ENCODE data around the gene OR4C45. TPM values are rescaled to one million over a fixed set of nuclear protein-coding genes. Genes with fewer than 3 reads are reported as not detected.

OR4C45 gene
- polyA plus RNA-seq, 1 donor (not counting 4 experiments of a cell fraction or from before 2014, with no cell fraction given): not detected

DNA sequence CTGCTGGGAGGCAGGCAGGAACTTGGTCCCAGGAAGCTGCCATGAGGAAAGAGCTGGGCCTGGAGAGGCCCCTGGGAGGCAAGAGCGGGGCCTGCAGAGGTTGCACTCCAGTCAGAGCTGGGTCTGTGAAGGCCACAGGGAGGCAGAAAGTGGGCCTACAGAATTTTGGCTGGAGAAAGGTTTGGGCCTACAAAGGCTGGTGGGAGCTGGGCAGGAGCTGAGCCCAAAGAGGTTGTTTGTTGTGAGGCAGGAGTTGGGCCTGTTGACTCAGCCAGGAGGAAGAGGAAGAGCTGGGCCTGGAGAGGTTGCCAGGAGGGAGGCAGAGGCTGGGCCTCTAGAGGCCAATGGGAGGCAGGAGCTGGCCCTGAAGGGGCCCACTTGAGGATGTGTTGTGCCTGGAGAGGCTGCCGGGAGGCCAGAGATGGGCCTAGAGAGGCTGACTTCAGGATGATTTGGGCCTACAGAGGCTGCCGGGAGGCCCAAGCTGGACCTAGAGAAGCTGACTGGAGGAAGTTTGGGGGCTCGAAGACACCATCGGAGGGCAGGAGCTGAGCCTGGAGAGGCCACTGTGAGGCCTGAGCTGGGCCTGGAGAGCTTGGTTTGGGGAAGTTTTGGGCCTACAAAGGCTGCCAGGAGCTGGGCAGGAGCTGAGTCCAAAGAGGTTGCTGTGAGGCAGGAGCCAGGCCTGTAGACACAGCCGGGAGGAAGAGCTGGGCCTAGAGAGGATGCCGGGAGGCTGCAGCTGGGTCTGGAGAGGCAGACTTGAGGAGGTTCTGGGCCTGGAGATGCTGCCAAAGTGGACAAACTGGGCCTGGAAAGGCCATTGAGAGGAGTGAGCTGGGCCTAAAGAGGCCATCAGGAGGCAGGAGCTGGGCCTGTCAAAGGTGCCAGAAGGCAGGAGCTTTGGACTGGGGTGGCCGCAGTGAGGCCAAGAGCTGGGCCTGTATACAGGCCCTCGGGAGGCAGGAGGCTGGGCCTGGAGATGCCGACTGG is 40.7 kb downstream of the OR4C45 start:
- Histone ChIP-seq H3K79me2 (ENCODE audit: control insufficient read depth, insufficient read depth, low read length) (no peaks in the 10 kb centered on the region), H4K20me1 (ENCODE audit: control insufficient read depth, extremely low read depth, insufficient read depth, low read length) (no peaks in the 10 kb centered on the region), H3K27me3 (ENCODE audit: control insufficient read depth, extremely low read depth, insufficient read depth, low read length) (no peaks in the 10 kb centered on the region), H3K9ac (ENCODE audit: control insufficient read depth, extremely low read depth, insufficient read depth, low read length) (no peak overlapping the region), H3K4me1 (ENCODE audit: control insufficient read depth, extremely low read depth, insufficient read depth, low read length) (no peaks in the 10 kb centered on the region), H3K4me2 (ENCODE audit: control insufficient read depth, extremely low read depth, insufficient read depth, low read depth, low read length) (no peak overlapping the region), H3K9me1 (ENCODE audit: control insufficient read depth, extremely low read depth, insufficient read depth, low read length) (no peaks in the 10 kb centered on the region), H3K4me3 (ENCODE audit: control insufficient read depth in 2 of 3, extremely low read depth in 1 of 3, insufficient read depth in 2 of 3, low read depth in 1 of 3, low read length in 3 of 3) (no peak overlapping the region), H2AFZ (ENCODE audit: control insufficient read depth, low read length) (no peak overlapping the region), H3K9me3 (ENCODE audit: control insufficient read depth, low read depth, low read length) (no peaks in the 10 kb centered on the region), H3K36me3 (ENCODE audit: control insufficient read depth in 2 of 2, extremely low read depth in 1 of 2, insufficient read depth in 2 of 2, low read length in 2 of 2) (no peaks in the 10 kb centered on the region), H3K27ac (ENCODE audit: control insufficient read depth, insufficient read depth, low read length) (no peak overlapping the region)
- dilution Hi-C loops (cut with MboI; ENCODE audit: extremely low pct_ligation_motif_present, low sequenced_read_pairs): no loop called here
- DNase-seq (ENCODE audit: low read depth, low spot score): no peak
- no peak for FAIRE-seq
- TF ChIP-seq, protein P1, sequence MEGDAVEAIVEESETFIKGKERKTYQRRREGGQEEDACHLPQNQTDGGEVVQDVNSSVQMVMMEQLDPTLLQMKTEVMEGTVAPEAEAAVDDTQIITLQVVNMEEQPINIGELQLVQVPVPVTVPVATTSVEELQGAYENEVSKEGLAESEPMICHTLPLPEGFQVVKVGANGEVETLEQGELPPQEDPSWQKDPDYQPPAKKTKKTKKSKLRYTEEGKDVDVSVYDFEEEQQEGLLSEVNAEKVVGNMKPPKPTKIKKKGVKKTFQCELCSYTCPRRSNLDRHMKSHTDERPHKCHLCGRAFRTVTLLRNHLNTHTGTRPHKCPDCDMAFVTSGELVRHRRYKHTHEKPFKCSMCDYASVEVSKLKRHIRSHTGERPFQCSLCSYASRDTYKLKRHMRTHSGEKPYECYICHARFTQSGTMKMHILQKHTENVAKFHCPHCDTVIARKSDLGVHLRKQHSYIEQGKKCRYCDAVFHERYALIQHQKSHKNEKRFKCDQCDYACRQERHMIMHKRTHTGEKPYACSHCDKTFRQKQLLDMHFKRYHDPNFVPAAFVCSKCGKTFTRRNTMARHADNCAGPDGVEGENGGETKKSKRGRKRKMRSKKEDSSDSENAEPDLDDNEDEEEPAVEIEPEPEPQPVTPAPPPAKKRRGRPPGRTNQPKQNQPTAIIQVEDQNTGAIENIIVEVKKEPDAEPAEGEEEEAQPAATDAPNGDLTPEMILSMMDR (optimal IDR thresholded peaks at IDR 0.05 in 1 of 3, IDR thresholded peaks at IDR 0.05 in 1 of 3, conservative IDR thresholded peaks at IDR 0.05 in 1 of 3; ENCODE audit: extremely low read depth in 1 of 3, insufficient read depth in 2 of 3, low read length in 3 of 3): no peak
- TF ChIP-seq EZH2 (IDR thresholded peaks at IDR 0.05; ENCODE audit: low read length): no peak

DNA sequence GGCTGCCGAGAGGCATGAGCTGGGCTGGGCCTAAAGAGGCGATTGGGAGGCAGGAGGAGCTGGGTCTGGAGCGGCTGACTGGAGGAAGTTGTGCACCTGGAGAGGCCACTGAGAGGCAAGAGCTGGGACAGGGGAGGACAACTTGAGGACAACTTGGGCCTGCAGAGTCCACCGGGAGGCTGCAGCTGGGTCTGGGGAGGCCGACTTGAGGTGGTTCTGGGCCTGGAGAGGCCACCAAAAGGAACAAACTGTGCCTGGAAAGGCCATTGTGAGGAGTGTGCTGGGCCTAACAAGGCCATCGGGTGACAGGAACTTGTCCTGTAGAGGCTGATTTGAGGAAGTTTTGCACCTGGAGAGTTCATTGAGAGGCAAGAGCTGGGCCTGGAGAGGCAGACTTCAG is 41.5 kb downstream of the OR4C45 start:
- Histone ChIP-seq H3K27me3 (ENCODE audit: control insufficient read depth, extremely low read depth, insufficient read depth, low read length) (no peaks in the 10 kb centered on the region), H3K4me3 (ENCODE audit: control insufficient read depth in 2 of 3, extremely low read depth in 1 of 3, insufficient read depth in 2 of 3, low read depth in 1 of 3, low read length in 3 of 3) (no peak overlapping the region), H4K20me1 (ENCODE audit: control insufficient read depth, extremely low read depth, insufficient read depth, low read length) (no peaks in the 10 kb centered on the region), H3K4me1 (ENCODE audit: control insufficient read depth, extremely low read depth, insufficient read depth, low read length) (no peaks in the 10 kb centered on the region), H3K36me3 (ENCODE audit: control insufficient read depth in 2 of 2, extremely low read depth in 1 of 2, insufficient read depth in 2 of 2, low read length in 2 of 2) (no peaks in the 10 kb centered on the region), H3K4me2 (ENCODE audit: control insufficient read depth, extremely low read depth, insufficient read depth, low read depth, low read length) (no peak overlapping the region), H2AFZ (ENCODE audit: control insufficient read depth, low read length) (no peak overlapping the region), H3K9me3 (ENCODE audit: control insufficient read depth, low read depth, low read length) (no peaks in the 10 kb centered on the region), H3K27ac (ENCODE audit: control insufficient read depth, insufficient read depth, low read length) (no peak overlapping the region), H3K79me2 (ENCODE audit: control insufficient read depth, insufficient read depth, low read length) (no peaks in the 10 kb centered on the region), H3K9ac (ENCODE audit: control insufficient read depth, extremely low read depth, insufficient read depth, low read length) (no peak overlapping the region), H3K9me1 (ENCODE audit: control insufficient read depth, extremely low read depth, insufficient read depth, low read length) (no peaks in the 10 kb centered on the region)
- dilution Hi-C loops (cut with MboI; ENCODE audit: extremely low pct_ligation_motif_present, low sequenced_read_pairs): no loop called here
- FAIRE-seq: no peak
- TF ChIP-seq, protein P1 (optimal IDR thresholded peaks at IDR 0.05 in 1 of 3, IDR thresholded peaks at IDR 0.05 in 1 of 3, conservative IDR thresholded peaks at IDR 0.05 in 1 of 3; ENCODE audit: extremely low read depth in 1 of 3, insufficient read depth in 2 of 3, low read length in 3 of 3): no peak
- no peak for TF ChIP-seq EZH2 (IDR thresholded peaks at IDR 0.05; ENCODE audit: low read length)
- no peak for DNase-seq (ENCODE audit: low read depth, low spot score)
